HepG2 (cell line): Measurements from ENCODE around the gene AQP6. TPM values are rescaled to one million over a fixed set of nuclear protein-coding genes. Genes with fewer than 3 reads are reported as not detected.

Experiments used
- ATAC-seq: fragments of 200-7000 bp; cut with Tn5 transposase; 3 replicates; pipeline ENCODE4 v1.9.1; 2020; ENCODE audit warnings: mild to moderate bottlenecking, moderate library complexity
- BruUV-seq: library from RNA; stranded (reverse); fragments of 400-500 nt; replicated peaks from 2 replicates; lab custom pipeline; 2021; lab: Mats Ljungman, UMichigan
- CTCF ChIA-PET: fragments of 300-600 bp; formaldehyde crosslinking; extraction: SDS; loops from one replicate; lab custom pipeline; 2021; ENCODE audit warnings: low total read pairs, inconsistent platforms, low intra/inter-chr PET ratio; lab: Yijun Ruan, JAX
- POLR2A ChIA-PET: fragments of 350-600 bp; sonication (Branson Sonifier 250); formaldehyde crosslinking; loops from one replicate; lab custom pipeline; 2020; ENCODE audit warnings: antibody characterized with exemption, inconsistent platforms; lab: Yijun Ruan, JAX
- DNase-seq: peaks from one replicate; pipeline ENCODE4 v3.0.0-alpha.2; 2015; ENCODE audit warnings: low spot score
- FAIRE-seq: peaks from 3 replicates; lab custom pipeline; 2011; peaks lifted over from hg19 to GRCh38; lab: Jason Lieb, UNC
- H2AFZ ChIP-seq: one replicate; pipeline ENCODE4 v1.6.1; 2011; ENCODE audit warnings: low read length, inconsistent platforms
- H3K27ac ChIP-seq: fragments of 300-600 bp; 3 replicates; pipeline ENCODE4 v1.8.0; 2011; ENCODE audit warnings: mixed run types, mild to moderate bottlenecking, mixed read lengths, low read length, inconsistent platforms; ENCODE audit not compliant: insufficient read depth; ENCODE audit errors: extremely low read length
- H3K27me3 ChIP-seq, 2 experiments: fragments of 200-600 bp in 1 of 2; 2 replicates in 1 of 2; 3 replicates in 1 of 2; pipeline versions ENCODE4 v1.6.0 to v1.8.0; 2011; ENCODE audit warnings: low read length in 2 of 2, mild to moderate bottlenecking in 2 of 2, moderate library complexity in 2 of 2, inconsistent platforms in 1 of 2; ENCODE audit not compliant: insufficient read depth in 2 of 2, control insufficient read depth in 1 of 2
- H3K36me3 ChIP-seq, 2 experiments: fragments of 200-600 bp in 1 of 2; replicated peaks in 1 of 2; 2 replicates in 1 of 2; 3 replicates in 1 of 2; pipeline versions ENCODE4 v1.5.1 to v1.8.0; 2011; ENCODE audit warnings: low read length in 2 of 2, inconsistent platforms in 1 of 2; ENCODE audit not compliant: insufficient read depth in 2 of 2, control insufficient read depth in 1 of 2
- H3K4me1 ChIP-seq: 2 replicates; pipeline ENCODE4 v1.5.1; 2012; ENCODE audit warnings: low read length, inconsistent platforms; ENCODE audit not compliant: insufficient read depth
- H3K4me2 ChIP-seq: 2 replicates; pipeline ENCODE4 v1.6.0; 2011; ENCODE audit warnings: low read depth, low read length, inconsistent platforms
- H3K4me3 ChIP-seq, 3 experiments: fragments of 200-600 bp in 1 of 3; sonication (generic), shearing (Covaris generic) in 1 of 3; replicated peaks in 1 of 3; 2 replicates each; pipeline ENCODE4 v1.5.1; 2011 to 2016; ENCODE audit warnings: low read length in 3 of 3, inconsistent platforms in 2 of 3, low read depth in 2 of 3, mild to moderate bottlenecking in 2 of 3, control low read depth in 1 of 3, mixed read lengths in 1 of 3; ENCODE audit not compliant: insufficient read depth in 1 of 3
- H3K79me2 ChIP-seq: one replicate; pipeline ENCODE4 v1.6.1; 2011; ENCODE audit warnings: low read length, inconsistent platforms; ENCODE audit not compliant: insufficient read depth
- H3K9ac ChIP-seq: 2 replicates; pipeline ENCODE4 v1.6.0; 2011; ENCODE audit warnings: mild to moderate bottlenecking, low read depth, low read length, inconsistent platforms; ENCODE audit not compliant: insufficient read depth
- H3K9me3 ChIP-seq: 2 replicates; pipeline ENCODE4 v1.5.1; 2012; ENCODE audit warnings: mild to moderate bottlenecking, low read length
- H4K20me1 ChIP-seq: 2 replicates; pipeline ENCODE4 v1.6.0; 2011; ENCODE audit warnings: inconsistent platforms, mild to moderate bottlenecking, low read length, moderate library complexity; ENCODE audit not compliant: insufficient read depth
- ARNT ChIP-seq: fragments of 450-650 bp; IDR thresholded peaks from 2 replicates; pipeline ENCODE4 v1.6.1; 2017
- DMAP1 ChIP-seq: IDR thresholded peaks from 2 replicates; pipeline ENCODE4 v1.6.1; 2016
- HNF4A ChIP-seq: sonication (generic); formaldehyde crosslinking; IDR thresholded peaks from 2 replicates; pipeline ENCODE4 v1.4.0; 2020; ENCODE audit warnings: missing genetic modification reagents
- HNRNPL ChIP-seq: fragments of 200-400 bp; formaldehyde crosslinking; IDR thresholded peaks from 2 replicates; pipeline ENCODE4 v1.6.1; 2017; ENCODE audit warnings: mild to moderate bottlenecking, low read depth, low read length
- NBN ChIP-seq: fragments of 450-650 bp; conservative IDR thresholded peaks from 2 replicates; pipeline ENCODE4 v1.6.1; 2017
- NFE2 ChIP-seq: sonication (generic); formaldehyde crosslinking; IDR thresholded peaks from 2 replicates; pipeline ENCODE4 v1.4.0; 2020; ENCODE audit warnings: missing genetic modification reagents
- PHF5A ChIP-seq: IDR thresholded peaks from one replicate; pipeline ENCODE4 v1.6.1; 2018; ENCODE audit warnings: low read depth, missing genetic modification reagents; ENCODE audit not compliant: unreplicated experiment
- ZNF354B ChIP-seq: sonication (generic); formaldehyde crosslinking; IDR thresholded peaks from 2 replicates; pipeline ENCODE4 v1.8.0; 2022; ENCODE audit warnings: mild to moderate bottlenecking, missing genetic modification reagents
- ZNF496 ChIP-seq: sonication (generic); formaldehyde crosslinking; IDR thresholded peaks from 2 replicates; pipeline ENCODE4 v1.8.1; 2023; ENCODE audit warnings: mild to moderate bottlenecking, moderate library complexity, missing genetic modification reagents; ENCODE audit not compliant: insufficient replicate concordance
- ZNF569 ChIP-seq: sonication (generic); formaldehyde crosslinking; IDR thresholded peaks from 2 replicates; pipeline ENCODE4 v1.5.0; 2020; ENCODE audit warnings: mild to moderate bottlenecking, missing genetic modification reagents, moderate library complexity, borderline replicate concordance
- ZNF629 ChIP-seq: sonication (generic); formaldehyde crosslinking; conservative IDR thresholded peaks from 2 replicates; pipeline ENCODE4 v1.5.0; 2020; ENCODE audit warnings: missing genetic modification reagents
- ZNF678 ChIP-seq: sonication (generic); formaldehyde crosslinking; IDR thresholded peaks from 2 replicates; pipeline ENCODE4 v1.4.0; 2020; ENCODE audit warnings: mild to moderate bottlenecking, missing genetic modification reagents
- ZNF761 ChIP-seq: sonication (generic); formaldehyde crosslinking; conservative IDR thresholded peaks from 2 replicates; pipeline ENCODE4 v1.4.0; 2020; ENCODE audit warnings: mild to moderate bottlenecking, missing genetic modification reagents
- WGBS: methylation state at CpG from one replicate; pipeline ENCODE4 v1.1.6; 2017; ENCODE audit warnings: low lambda C conversion rate; 5-methylcytosine and 5-hydroxymethylcytosine counted together
- in situ Hi-C: cut with HindIII; loops from 2 replicates; pipeline ENCODE4 v1.10.0; 2017; ENCODE audit warnings: low pct_unique_long_range_greater_than_20kb; ENCODE audit not compliant: extremely low pct_ligation_motif_present
- intact Hi-C: fragments of 100-400 bp; cut with micrococcal nuclease; formaldehyde crosslinking; loops from one replicate; pipeline ENCODE4 v1.10.0; 2022; ENCODE audit not compliant: unreplicated experiment
- polyA plus RNA-seq, 8 experiments: library from polyadenylated mRNA; depleted of rRNA in 3 of 8; stranded (reverse) in 7 of 8; unstranded in 1 of 8; fragments of >200 nt; fragmentation: Illumina TruSeq in 4 of 8; extraction: Trizol in 4 of 8; gene quantifications; 2 replicates each; pipeline versions ENCODE4 v1.2.1 to v1.2.3, GENCODE V29; 2011 to 2016; ENCODE audit warnings: low read depth in 4 of 8, missing spikeins in 1 of 8, mixed read lengths in 1 of 8; ENCODE audit not compliant: insufficient read depth in 1 of 8
- total RNA-seq, 5 experiments: library from RNA; depleted of rRNA; stranded (reverse); fragments of >200 nt; fragmentation: Illumina TruSeq; extraction: Trizol; gene quantifications; 2 replicates each; pipeline ENCODE4 v1.2.3, GENCODE V29; 2016; ENCODE audit warnings: low read depth in 1 of 5
- TF ChIP-seq, protein P1 (sequence below): sonication (generic); formaldehyde crosslinking; IDR thresholded peaks from 2 replicates; pipeline ENCODE4 v1.4.0; 2020; ENCODE audit warnings: low read depth, mild to moderate bottlenecking, missing genetic modification reagents
- TF ChIP-seq, protein P2 (sequence below): sonication (generic); formaldehyde crosslinking; IDR thresholded peaks from 2 replicates; pipeline ENCODE4 v1.4.0; 2020; ENCODE audit warnings: missing genetic modification reagents, low read depth, mild to moderate bottlenecking, borderline replicate concordance

The AQP6 gene
- total and polyA plus RNA-seq, 2 of the 13 experiments (the other 11 are each of a cell fraction or from before 2014, with no cell fraction given): 0.32 to 1.3 TPM

DNA sequence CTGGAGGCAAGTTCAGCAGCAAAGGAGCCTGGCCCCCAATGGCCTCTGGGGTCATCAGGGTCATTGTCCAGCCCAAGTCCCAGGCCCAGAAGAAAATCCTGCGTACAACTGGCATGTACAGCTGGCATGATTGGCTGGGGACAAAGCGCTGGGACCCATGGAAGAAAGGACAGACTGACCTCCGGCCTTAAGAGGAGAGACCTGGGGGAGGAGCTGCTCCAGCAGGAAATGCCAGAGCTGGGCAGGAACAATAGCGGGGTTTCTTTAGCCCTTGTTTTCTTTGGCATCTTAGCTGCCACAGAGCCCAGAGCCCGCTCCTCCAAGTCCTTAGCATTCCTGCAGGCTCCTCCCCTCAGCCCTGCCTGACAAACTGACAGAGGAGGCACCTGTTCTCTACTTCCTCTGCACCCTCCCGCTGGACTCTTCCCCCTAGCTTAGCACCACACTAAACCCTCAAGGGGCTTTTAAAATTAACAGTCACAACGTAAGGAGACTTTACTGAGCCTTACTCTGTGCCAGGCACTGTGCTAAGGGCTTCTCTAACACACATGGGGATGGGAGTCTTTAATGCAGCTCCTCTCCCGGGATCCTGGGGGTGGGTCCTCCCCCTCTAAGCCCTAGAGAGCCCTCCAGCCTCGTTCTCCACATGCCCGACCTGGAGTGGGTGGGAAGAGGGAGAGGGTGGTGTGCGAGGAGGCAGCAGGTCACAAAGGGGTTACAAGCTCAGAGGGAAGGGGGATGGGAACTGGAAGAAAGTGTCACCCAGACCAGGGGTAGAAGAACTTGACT lies 12.9 kb upstream of the AQP6 start:
- H2AFZ ChIP-seq: no peak overlapping the region
- no peaks in the 10 kb centered on the region for H3K36me3 ChIP-seq
- POLR2A ChIA-PET: no interaction called here
- in situ Hi-C loops (no loop called here), intact Hi-C loops (no loop called here)
- H3K4me1 ChIP-seq: peaks cover 40% of the 10 kb centered on the region
- WGBS: 5% methylated on average over 7 of the region's 11 CpGs
- no peaks in the 10 kb centered on the region for H3K9me3 ChIP-seq
- no peaks in the 10 kb centered on the region for H3K79me2 ChIP-seq
- no peak for DNase-seq
- FAIRE-seq: no peak
- no peak overlapping the region for H3K27ac ChIP-seq
- no peaks in the 10 kb centered on the region for H4K20me1 ChIP-seq
- H3K27me3 ChIP-seq: peaks cover 4 to 46% of the 10 kb centered on the region in 2 experiments
- H3K9ac ChIP-seq: no peak overlapping the region
- peak overlapping the region; percentile 4; the same call in 1 of the 2 replicates for H3K4me2 ChIP-seq
- H3K4me3 ChIP-seq: no peak overlapping the region
- ATAC-seq: no peak
- no TSS peak for BruUV-seq
- TF ChIP-seq NBN (no peak), PHF5A (CRISPR knock-in tag) (no peak), ZNF569 (no peak), ZNF761 (CRISPR knock-in tag) (no peak), HNRNPL (no peak), ZNF678 (CRISPR knock-in tag) (no peak), ARNT (no peak), ZNF496 (CRISPR knock-in tag) (no peak), ZNF629 (CRISPR knock-in tag) (no peak), DMAP1 (no peak), NFE2 (CRISPR knock-in tag) (no peak), ZNF354B (CRISPR knock-in tag) (no peak), HNF4A (CRISPR knock-in tag) (no peak)
- TF ChIP-seq, protein P1, sequence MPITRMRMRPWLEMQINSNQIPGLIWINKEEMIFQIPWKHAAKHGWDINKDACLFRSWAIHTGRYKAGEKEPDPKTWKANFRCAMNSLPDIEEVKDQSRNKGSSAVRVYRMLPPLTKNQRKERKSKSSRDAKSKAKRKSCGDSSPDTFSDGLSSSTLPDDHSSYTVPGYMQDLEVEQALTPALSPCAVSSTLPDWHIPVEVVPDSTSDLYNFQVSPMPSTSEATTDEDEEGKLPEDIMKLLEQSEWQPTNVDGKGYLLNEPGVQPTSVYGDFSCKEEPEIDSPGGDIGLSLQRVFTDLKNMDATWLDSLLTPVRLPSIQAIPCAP (CRISPR knock-in tag): no peak
- TF ChIP-seq, protein P2, sequence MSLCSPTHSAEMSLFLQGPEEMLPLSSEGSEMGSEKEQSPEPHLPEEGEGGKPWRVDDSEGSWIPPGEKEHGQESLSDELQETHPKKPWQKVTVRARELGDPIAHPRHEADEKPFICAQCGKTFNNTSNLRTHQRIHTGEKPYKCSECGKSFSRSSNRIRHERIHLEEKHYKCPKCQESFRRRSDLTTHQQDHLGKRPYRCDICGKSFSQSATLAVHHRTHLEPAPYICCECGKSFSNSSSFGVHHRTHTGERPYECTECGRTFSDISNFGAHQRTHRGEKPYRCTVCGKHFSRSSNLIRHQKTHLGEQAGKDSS: no peak
- TF ChIP-seq, all 625 proteins: peak for 0
- CTCF ChIA-PET: no interaction called here
